ENCODE results near the gene GABRD. TPM values are rescaled to one million over a fixed set of nuclear protein-coding genes. Genes with fewer than 3 reads are reported as not detected.
A peak's percentile ranks its signal among the peaks of the same experiment; 100 is the strongest.

Gene GABRD
- total RNA-seq, 1 experiment from 2014 or later = 15.6 TPM

DNA sequence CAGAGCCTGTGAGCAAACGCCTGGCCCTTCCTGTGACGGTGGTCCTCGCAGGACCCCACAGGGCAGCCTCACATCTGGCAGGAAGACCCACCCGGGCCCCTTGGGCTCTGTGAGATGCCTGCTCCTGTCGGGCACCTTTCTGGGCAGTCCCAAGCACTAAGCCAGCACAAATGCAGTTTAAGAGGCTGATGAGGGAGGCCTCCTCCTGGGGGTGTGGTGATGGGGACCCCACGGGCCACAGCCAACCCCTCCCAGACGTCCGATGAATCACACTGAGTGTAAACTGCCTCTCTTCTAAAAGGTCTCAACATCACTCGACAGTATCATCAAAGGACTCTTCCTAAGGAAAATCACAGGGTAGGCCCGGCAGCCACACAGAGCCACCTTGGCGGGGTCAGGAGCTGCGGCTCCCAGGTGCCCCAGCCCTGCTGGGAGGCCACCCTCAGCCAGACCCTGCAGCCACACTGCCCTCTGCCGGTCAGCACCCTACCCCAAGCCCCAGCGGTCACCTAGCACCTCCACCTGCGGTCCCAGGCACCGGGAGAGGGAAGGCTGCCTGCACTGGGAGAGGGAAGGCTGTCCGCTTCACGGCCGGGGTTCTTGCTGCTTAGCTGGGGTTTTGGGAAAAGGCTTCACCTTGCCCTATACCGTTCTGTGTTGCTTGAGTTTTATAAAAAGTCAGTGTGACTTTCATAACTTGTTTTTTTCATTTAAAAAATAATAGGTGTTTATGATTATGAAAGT, 27.2 kb downstream of the GABRD start:
- H3K4me1 ChIP-seq (ENCODE audit: control insufficient read depth in 1 of 2, insufficient read depth in 2 of 2, low read length in 2 of 2) = peaks cover 18 to 44% of the 10 kb centered on the region in 2 experiments
- TF ChIP-seq TCF7L2 (IDR thresholded peaks at IDR 0.05; ENCODE audit: borderline replicate concordance, extremely low read depth, insufficient read depth, insufficient read length) = peak; percentile 32
- TF ChIP-seq ZFX (IDR thresholded peaks at IDR 0.05) = 0 out of 2 replicates have a peak, but pooled peaks have one; percentile 13
- TF ChIP-seq ZNF274 (IDR thresholded peaks at IDR 0.05; ENCODE audit: low read depth, low read length) = no peak
- TF ChIP-seq, protein P1, sequence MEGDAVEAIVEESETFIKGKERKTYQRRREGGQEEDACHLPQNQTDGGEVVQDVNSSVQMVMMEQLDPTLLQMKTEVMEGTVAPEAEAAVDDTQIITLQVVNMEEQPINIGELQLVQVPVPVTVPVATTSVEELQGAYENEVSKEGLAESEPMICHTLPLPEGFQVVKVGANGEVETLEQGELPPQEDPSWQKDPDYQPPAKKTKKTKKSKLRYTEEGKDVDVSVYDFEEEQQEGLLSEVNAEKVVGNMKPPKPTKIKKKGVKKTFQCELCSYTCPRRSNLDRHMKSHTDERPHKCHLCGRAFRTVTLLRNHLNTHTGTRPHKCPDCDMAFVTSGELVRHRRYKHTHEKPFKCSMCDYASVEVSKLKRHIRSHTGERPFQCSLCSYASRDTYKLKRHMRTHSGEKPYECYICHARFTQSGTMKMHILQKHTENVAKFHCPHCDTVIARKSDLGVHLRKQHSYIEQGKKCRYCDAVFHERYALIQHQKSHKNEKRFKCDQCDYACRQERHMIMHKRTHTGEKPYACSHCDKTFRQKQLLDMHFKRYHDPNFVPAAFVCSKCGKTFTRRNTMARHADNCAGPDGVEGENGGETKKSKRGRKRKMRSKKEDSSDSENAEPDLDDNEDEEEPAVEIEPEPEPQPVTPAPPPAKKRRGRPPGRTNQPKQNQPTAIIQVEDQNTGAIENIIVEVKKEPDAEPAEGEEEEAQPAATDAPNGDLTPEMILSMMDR (IDR thresholded peaks at IDR 0.05 in 2 of 3, conservative IDR thresholded peaks at IDR 0.05 in 1 of 3; ENCODE audit: borderline replicate concordance in 1 of 3, insufficient read depth in 1 of 3, low read depth in 2 of 3, low read length in 2 of 3) = peak in 2 of 3 experiments; percentile 91 to 95; a peak in 4 of 6 replicates
- no peaks in the 10 kb centered on the region for H4K20me1 ChIP-seq (ENCODE audit: insufficient read depth)
- H3K4me2 ChIP-seq (ENCODE audit: low read length) = no peak overlapping the region
- intact Hi-C loops (cut with micrococcal nuclease) = loop anchor here (1.0 to 5.0 kb wide), 3 partner anchors 86 to 139 kb away; no protein-coding TSS in a partner anchor
- no peak overlapping the region for H3K4me3 ChIP-seq (replicated peaks in 1 of 2; ENCODE audit: low read depth in 1 of 2, low read length in 2 of 2)
- H3K27ac ChIP-seq (ENCODE audit: low read depth, low read length) = no peak overlapping the region
- no peaks in the 10 kb centered on the region for H3K36me3 ChIP-seq (ENCODE audit: control insufficient read depth in 1 of 2, insufficient read depth in 2 of 2, low read length in 2 of 2)
- no peak overlapping the region for H3K9ac ChIP-seq (ENCODE audit: low read length)
- H3K79me2 ChIP-seq (ENCODE audit: insufficient read depth, low read length) = peaks cover 7% of the 10 kb centered on the region; the same call in 1 of the 2 replicates
- ChIA-PET POLR2A (interaction anchor here (1.2 to 1.5 kb wide), 3 partner anchors 86 to 138 kb away, joined by 3 to 4 read pairs (median 3); no protein-coding TSS in a partner anchor), RAD21 (ENCODE audit: low non-redundant PET in 1 of 2, low total read pairs in 2 of 2, uncharacterized antibody in 2 of 2, unreplicated experiment in 2 of 2) (interaction anchor here (0.7 to 2.6 kb wide), 4 partner anchors 86 to 102 kb away, joined by 3 to 11 read pairs (median 3); no protein-coding TSS in a partner anchor), CTCF (interaction anchor here (0.7 to 4.1 kb wide), 14 partner anchors 10 to 140 kb away, joined by 3 to 70 read pairs (median 3); partner anchors contain the start of gene TMEM52)
- peak; percentile 57 for ATAC-seq
- peak; percentile 57 for DNase-seq (ENCODE audit: low read depth, low spot score)
- no peak overlapping the region for H2AFZ ChIP-seq (ENCODE audit: low read depth, low read length, poor library complexity, severe bottlenecking)
- no TSS peak for BruUV-seq (replicated peaks)
- H3K27me3 ChIP-seq (ENCODE audit: insufficient read depth, low read length) = no peaks in the 10 kb centered on the region
- H3K9me3 ChIP-seq (ENCODE audit: control insufficient read depth in 1 of 2, insufficient read depth in 1 of 2, low read depth in 1 of 2, low read length in 2 of 2) = no peaks in the 10 kb centered on the region
- H3K9me2 ChIP-seq (ENCODE audit: insufficient read depth) = no peaks in the 10 kb centered on the region
